Subcutaneous abdominal adipose tissue (tissue), 5 donors: Measurements from ENCODE around the gene COPG2.
"Not testable (repeated sequence)": the region's sequence is repeated elsewhere in the genome, so short reads cannot be mapped to it uniquely, and the experiment has no call there.

Experiments
- H3K27ac ChIP-seq: one replicate; pipeline ENCODE4 v1.7.0; 2013; ENCODE audit warnings: low read depth, mild to moderate bottlenecking, inconsistent platforms, low read length, moderate library complexity
- H3K27me3 ChIP-seq, 5 donors: one replicate each; pipeline ENCODE4 v1.7.0; 2013; ENCODE audit warnings: low read length in 5 of 5, inconsistent platforms in 1 of 5; ENCODE audit not compliant: control insufficient read depth in 5 of 5, insufficient read depth in 4 of 5
- H3K36me3 ChIP-seq, 5 donors: one replicate each; pipeline ENCODE4 v1.7.0; 2013; ENCODE audit warnings: low read length in 5 of 5; ENCODE audit not compliant: control insufficient read depth in 5 of 5, insufficient read depth in 5 of 5
- H3K4me1 ChIP-seq, 5 donors: one replicate each; pipeline ENCODE4 v1.7.0; 2013; ENCODE audit warnings: low read length in 5 of 5, mild to moderate bottlenecking in 3 of 5, moderate library complexity in 1 of 5; ENCODE audit not compliant: control insufficient read depth in 5 of 5, insufficient read depth in 5 of 5
- H3K4me3 ChIP-seq, 5 donors: one replicate each; pipeline ENCODE4 v1.7.0; 2013; ENCODE audit warnings: low read length in 5 of 5, low read depth in 1 of 5
- H3K9ac ChIP-seq, 5 donors: one replicate each; pipeline ENCODE4 v1.7.0; 2013; ENCODE audit warnings: low read length in 5 of 5, mild to moderate bottlenecking in 4 of 5, moderate library complexity in 3 of 5
- H3K9me3 ChIP-seq, 5 donors: one replicate each; pipeline ENCODE4 v1.7.0; 2013; ENCODE audit warnings: low read length in 5 of 5; ENCODE audit not compliant: control insufficient read depth in 5 of 5
- donor health status: healthy.
- donor health status: healthy.
- donor health status: healthy.
- donor health status: healthy.
- donor health status: healthy.

The COPG2 gene

GRCh38 chr7:130627775-130628174 lies 40.8 kb downstream of the COPG2 start:
- Histone ChIP-seq H3K27me3 (no peaks in the 10 kb centered on the region), H3K27ac (no peak overlapping the region), H3K4me1 (no peaks in the 10 kb centered on the region), H3K9ac (no peak overlapping the region), H3K36me3 (no peaks in the 10 kb centered on the region), H3K4me3 (no peak overlapping the region), H3K9me3 (peaks cover 0 to 16% (median 10%) of the 10 kb centered on the region in 5 donors)

- Histone ChIP-seq H3K4me3 (no peak overlapping the region), H3K9me3 (peaks cover 0 to 20% (median 5%) of the 10 kb centered on the region in 5 donors), H3K9ac (no peak overlapping the region), H3K36me3 (peaks cover 0 to 2% (median 0%) of the 10 kb centered on the region in 5 donors), H3K27ac (no peak overlapping the region), H3K27me3 (no peaks in the 10 kb centered on the region), H3K4me1 (no peaks in the 10 kb centered on the region)
Measured at GRCh38 chr7:130622866-130623265, 45.7 kb downstream of the COPG2 start.

- Histone ChIP-seq H3K27ac (no peak overlapping the region), H3K9ac (no peak overlapping the region), H3K36me3 (peaks cover 12 to 35% (median 25%) of the 10 kb centered on the region in 5 donors), H3K9me3 (peaks cover 0 to 14% (median 0%) of the 10 kb centered on the region in 5 donors), H3K27me3 (no peaks in the 10 kb centered on the region), H3K4me3 (no peak overlapping the region), H3K4me1 (no peaks in the 10 kb centered on the region)
Measured at GRCh38 chr7:130615583-130615982, 53.0 kb downstream of the COPG2 start.

- Histone ChIP-seq H3K36me3 (peaks cover 19 to 42% (median 26%) of the 10 kb centered on the region in 5 donors), H3K4me3 (no peak overlapping the region), H3K27ac (no peak overlapping the region), H3K27me3 (no peaks in the 10 kb centered on the region), H3K4me1 (no peaks in the 10 kb centered on the region), H3K9me3 (peaks cover 0 to 12% (median 0%) of the 10 kb centered on the region in 5 donors), H3K9ac (no peak overlapping the region)
Measured at GRCh38 chr7:130614449-130614848, 54.1 kb downstream of the COPG2 start.

- Histone ChIP-seq H3K36me3 (peaks cover 29 to 51% (median 38%) of the 10 kb centered on the region in 5 donors), H3K9me3 (peaks cover 0 to 5% (median 0%) of the 10 kb centered on the region in 5 donors), H3K4me3 (no peak overlapping the region), H3K27me3 (no peaks in the 10 kb centered on the region), H3K4me1 (no peaks in the 10 kb centered on the region), H3K27ac (no peak overlapping the region), H3K9ac (no peak overlapping the region)
Measured at GRCh38 chr7:130611218-130611617, 57.3 kb downstream of the COPG2 start.

GRCh38 chr7:130607066-130607465 lies 61.5 kb downstream of the COPG2 start:
- not testable (repeated sequence) for H3K27ac ChIP-seq, H3K27me3 ChIP-seq, H3K4me1 ChIP-seq, H3K9me3 ChIP-seq, H3K4me3 ChIP-seq, H3K9ac ChIP-seq
- peaks cover 27 to 44% (median 30%) of the 10 kb centered on the region in 5 donors for H3K36me3 ChIP-seq

- no peak overlapping the region for H3K9ac ChIP-seq
- no peaks in the 10 kb centered on the region for H3K27me3 ChIP-seq
- H3K4me1 ChIP-seq, result no peaks in the 10 kb centered on the region
- no peak overlapping the region for H3K27ac ChIP-seq
- peaks cover 23 to 42% (median 27%) of the 10 kb centered on the region in 5 donors for H3K36me3 ChIP-seq
- H3K9me3 ChIP-seq, result peaks cover 0 to 5% (median 0%) of the 10 kb centered on the region in 5 donors
- H3K4me3 ChIP-seq, result no peak overlapping the region
Measured at GRCh38 chr7:130606161-130606560, 62.4 kb downstream of the COPG2 start.

GRCh38 chr7:130598056-130598455 lies 70.5 kb downstream of the COPG2 start:
- Histone ChIP-seq H3K36me3 (no peaks in the 10 kb centered on the region), H3K9me3 (no peaks in the 10 kb centered on the region), H3K4me3 (no peak overlapping the region), H3K4me1 (peaks cover 0 to 3% (median 0%) of the 10 kb centered on the region in 5 donors), H3K9ac (no peak overlapping the region), H3K27me3 (no peaks in the 10 kb centered on the region), H3K27ac (no peak overlapping the region)

GRCh38 chr7:130595986-130596385 lies 72.6 kb downstream of the COPG2 start:
- Histone ChIP-seq H3K27ac (no peak overlapping the region), H3K36me3 (no peaks in the 10 kb centered on the region), H3K9ac (no peak overlapping the region), H3K4me1 (peaks cover 0 to 3% (median 0%) of the 10 kb centered on the region in 5 donors), H3K27me3 (no peaks in the 10 kb centered on the region), H3K4me3 (no peak overlapping the region), H3K9me3 (no peaks in the 10 kb centered on the region)

GRCh38 chr7:130593033-130593432 lies 75.5 kb downstream of the COPG2 start:
- no peaks in the 10 kb centered on the region for H3K9me3 ChIP-seq
- H3K27me3 ChIP-seq, result no peaks in the 10 kb centered on the region
- peaks cover 0 to 3% (median 0%) of the 10 kb centered on the region in 5 donors for H3K4me1 ChIP-seq
- H3K9ac ChIP-seq, result no peak overlapping the region
- H3K4me3 ChIP-seq, result no peak overlapping the region
- H3K36me3 ChIP-seq, result no peaks in the 10 kb centered on the region
- H3K27ac ChIP-seq, result no peak overlapping the region

- not testable (repeated sequence) for H3K9me3 ChIP-seq, H3K27me3 ChIP-seq, H3K4me1 ChIP-seq
Measured at GRCh38 chr7:130591464-130591863, 77.1 kb downstream of the COPG2 start.

More at GRCh38 chr7:130591464-130591863, 77.1 kb downstream of the COPG2 start:
- not testable (repeated sequence) for H3K27ac ChIP-seq, H3K36me3 ChIP-seq, H3K9ac ChIP-seq, H3K4me3 ChIP-seq
